Upper lobe of left lung (tissue), 4 donors: ENCODE data around the gene TMEM139.

ENCODE experiments used
- POLR2AphosphoS5 ChIP-seq, 2 donors: sonication (generic); formaldehyde crosslinking; IDR thresholded peaks; one replicate each; pipeline ENCODE4 v1.5.1; 2017; ENCODE audit warnings: antibody characterized with exemption in 2 of 2
- TF ChIP-seq, protein P1 (sequence below), 6 experiments: fragments of 450-650 bp in 4 of 6; fragments of 200-600 bp in 2 of 6; sonication (generic) in 2 of 6; IDR thresholded peaks; one replicate each; pipeline ENCODE4 v1.5.1; 2016 to 2019; ENCODE audit warnings: antibody characterized with exemption in 6 of 6

DNA sequence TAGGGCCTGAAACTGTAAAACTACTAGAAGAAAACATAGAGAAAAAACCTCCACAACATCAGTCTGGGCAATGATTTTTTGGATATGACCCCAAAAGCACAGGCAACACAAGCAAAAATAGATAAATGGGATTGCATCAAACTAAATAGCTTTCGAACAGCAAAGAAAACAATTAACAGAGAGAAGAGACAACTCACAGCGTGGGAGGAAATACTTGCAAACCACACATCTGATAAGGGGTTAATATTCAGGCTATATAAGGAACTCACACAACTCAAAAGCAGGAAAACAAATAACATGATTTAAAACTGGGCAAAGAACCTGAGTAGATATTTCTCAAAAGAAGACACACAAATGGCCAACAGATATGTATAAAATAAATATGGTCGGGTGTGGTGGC is 29.2 kb upstream of the TMEM139 start:
- TF ChIP-seq, protein P1, sequence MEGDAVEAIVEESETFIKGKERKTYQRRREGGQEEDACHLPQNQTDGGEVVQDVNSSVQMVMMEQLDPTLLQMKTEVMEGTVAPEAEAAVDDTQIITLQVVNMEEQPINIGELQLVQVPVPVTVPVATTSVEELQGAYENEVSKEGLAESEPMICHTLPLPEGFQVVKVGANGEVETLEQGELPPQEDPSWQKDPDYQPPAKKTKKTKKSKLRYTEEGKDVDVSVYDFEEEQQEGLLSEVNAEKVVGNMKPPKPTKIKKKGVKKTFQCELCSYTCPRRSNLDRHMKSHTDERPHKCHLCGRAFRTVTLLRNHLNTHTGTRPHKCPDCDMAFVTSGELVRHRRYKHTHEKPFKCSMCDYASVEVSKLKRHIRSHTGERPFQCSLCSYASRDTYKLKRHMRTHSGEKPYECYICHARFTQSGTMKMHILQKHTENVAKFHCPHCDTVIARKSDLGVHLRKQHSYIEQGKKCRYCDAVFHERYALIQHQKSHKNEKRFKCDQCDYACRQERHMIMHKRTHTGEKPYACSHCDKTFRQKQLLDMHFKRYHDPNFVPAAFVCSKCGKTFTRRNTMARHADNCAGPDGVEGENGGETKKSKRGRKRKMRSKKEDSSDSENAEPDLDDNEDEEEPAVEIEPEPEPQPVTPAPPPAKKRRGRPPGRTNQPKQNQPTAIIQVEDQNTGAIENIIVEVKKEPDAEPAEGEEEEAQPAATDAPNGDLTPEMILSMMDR (IDR thresholded peaks at IDR 0.05): no peak
- no peak for TF ChIP-seq POLR2AphosphoS5 (IDR thresholded peaks at IDR 0.05)
